Measurements from ENCODE around the gene SAMD4A.

SAMD4A gene

GRCh38 chr14:54669721-54670561, 103.0 kb downstream of the SAMD4A start:
- no peak for DNase-seq (ENCODE audit: low spot score)
- no peak overlapping the region for H3K27ac ChIP-seq

DNA sequence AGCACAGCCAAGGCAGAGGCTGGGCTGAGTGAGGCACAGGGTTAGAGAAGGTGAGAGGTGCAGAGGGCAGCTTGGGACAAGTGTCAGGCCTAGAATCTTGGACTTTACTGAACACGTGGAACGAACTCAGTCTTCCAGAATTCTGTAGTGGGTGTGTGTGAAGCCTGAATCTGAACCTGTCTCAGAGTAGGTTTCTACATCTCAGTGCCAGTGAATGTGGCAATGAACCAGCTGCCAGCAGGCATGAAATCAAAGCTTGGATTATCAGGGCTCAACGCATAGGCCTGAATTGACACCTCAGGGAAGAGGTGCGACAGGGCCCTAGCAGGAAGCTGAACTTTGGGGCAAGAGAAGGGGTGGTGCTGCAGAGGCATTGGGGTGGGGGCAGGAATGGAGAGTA, 104.6 kb downstream of the SAMD4A start:
- TF ChIP-seq, protein P1, sequence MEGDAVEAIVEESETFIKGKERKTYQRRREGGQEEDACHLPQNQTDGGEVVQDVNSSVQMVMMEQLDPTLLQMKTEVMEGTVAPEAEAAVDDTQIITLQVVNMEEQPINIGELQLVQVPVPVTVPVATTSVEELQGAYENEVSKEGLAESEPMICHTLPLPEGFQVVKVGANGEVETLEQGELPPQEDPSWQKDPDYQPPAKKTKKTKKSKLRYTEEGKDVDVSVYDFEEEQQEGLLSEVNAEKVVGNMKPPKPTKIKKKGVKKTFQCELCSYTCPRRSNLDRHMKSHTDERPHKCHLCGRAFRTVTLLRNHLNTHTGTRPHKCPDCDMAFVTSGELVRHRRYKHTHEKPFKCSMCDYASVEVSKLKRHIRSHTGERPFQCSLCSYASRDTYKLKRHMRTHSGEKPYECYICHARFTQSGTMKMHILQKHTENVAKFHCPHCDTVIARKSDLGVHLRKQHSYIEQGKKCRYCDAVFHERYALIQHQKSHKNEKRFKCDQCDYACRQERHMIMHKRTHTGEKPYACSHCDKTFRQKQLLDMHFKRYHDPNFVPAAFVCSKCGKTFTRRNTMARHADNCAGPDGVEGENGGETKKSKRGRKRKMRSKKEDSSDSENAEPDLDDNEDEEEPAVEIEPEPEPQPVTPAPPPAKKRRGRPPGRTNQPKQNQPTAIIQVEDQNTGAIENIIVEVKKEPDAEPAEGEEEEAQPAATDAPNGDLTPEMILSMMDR (IDR thresholded peaks at IDR 0.05): no peak
- H3K27ac ChIP-seq: no peak overlapping the region
- DNase-seq (ENCODE audit: low spot score): no peak
- H3K4me3 ChIP-seq: no peak overlapping the region

More at GRCh38 chr14:54669721-54670561, 103.0 kb downstream of the SAMD4A start:
- H3K4me3 ChIP-seq: no peak overlapping the region
- TF ChIP-seq, protein P1 (IDR thresholded peaks at IDR 0.05): no peak

DNA sequence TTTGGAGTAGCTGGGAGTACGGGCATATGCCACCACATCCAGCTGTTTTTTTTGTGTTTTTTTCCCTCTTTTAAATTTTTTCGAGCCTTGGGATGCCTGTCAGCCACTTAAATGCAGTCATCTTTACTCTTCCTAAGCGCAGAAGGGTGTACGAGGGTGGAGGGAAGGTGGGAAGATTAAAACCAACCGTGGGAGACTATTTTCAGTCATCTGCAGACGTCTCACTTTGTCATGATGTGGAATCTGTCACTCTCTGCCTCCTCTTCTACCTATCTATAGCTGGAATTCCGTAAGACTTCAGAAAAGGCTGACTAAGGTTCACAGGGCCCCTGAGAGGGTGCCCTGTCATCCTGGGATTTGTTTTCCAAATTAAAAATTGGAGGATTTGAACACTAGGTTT, 105.3 kb downstream of the SAMD4A start:
- TF ChIP-seq, protein P1 (IDR thresholded peaks at IDR 0.05): no peak
- no peak for DNase-seq (ENCODE audit: low spot score)
- Histone ChIP-seq H3K27ac (peak overlapping the region; percentile 41 to 86), H3K4me3 (no peak overlapping the region)

DNA sequence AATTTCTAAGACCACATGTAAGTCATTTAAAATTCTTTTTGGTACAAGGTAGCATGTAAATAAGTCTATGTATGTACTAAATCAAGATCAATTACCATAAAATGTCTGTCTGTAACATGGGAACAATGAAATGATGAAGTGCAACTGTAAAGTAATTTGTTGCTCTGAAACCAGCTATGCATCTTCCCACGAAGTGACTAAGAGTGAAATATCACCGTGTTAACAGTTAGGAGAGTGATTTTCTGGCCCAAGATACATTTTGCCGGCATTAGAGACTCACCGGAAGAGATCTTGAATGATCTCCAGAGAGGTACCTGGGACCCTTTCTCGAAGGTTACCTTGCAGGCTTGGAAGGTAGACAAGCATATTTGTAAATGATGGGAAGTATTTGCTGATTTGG, 105.8 kb downstream of the SAMD4A start:
- TF ChIP-seq, protein P1 (IDR thresholded peaks at IDR 0.05): no peak
- Histone ChIP-seq H3K27ac (peak overlapping the region; percentile 86 to 93), H3K4me3 (no peak overlapping the region)
- no peak for DNase-seq (ENCODE audit: low spot score)

GRCh38 chr14:54673193-54674045, 106.5 kb downstream of the SAMD4A start:
- Histone ChIP-seq H3K27ac (peak overlapping the region; percentile 86 to 93), H3K4me3 (peak overlapping the region; percentile 48)
- DNase-seq (ENCODE audit: low spot score): no peak
- TF ChIP-seq, protein P1 (IDR thresholded peaks at IDR 0.05): no peak

DNA sequence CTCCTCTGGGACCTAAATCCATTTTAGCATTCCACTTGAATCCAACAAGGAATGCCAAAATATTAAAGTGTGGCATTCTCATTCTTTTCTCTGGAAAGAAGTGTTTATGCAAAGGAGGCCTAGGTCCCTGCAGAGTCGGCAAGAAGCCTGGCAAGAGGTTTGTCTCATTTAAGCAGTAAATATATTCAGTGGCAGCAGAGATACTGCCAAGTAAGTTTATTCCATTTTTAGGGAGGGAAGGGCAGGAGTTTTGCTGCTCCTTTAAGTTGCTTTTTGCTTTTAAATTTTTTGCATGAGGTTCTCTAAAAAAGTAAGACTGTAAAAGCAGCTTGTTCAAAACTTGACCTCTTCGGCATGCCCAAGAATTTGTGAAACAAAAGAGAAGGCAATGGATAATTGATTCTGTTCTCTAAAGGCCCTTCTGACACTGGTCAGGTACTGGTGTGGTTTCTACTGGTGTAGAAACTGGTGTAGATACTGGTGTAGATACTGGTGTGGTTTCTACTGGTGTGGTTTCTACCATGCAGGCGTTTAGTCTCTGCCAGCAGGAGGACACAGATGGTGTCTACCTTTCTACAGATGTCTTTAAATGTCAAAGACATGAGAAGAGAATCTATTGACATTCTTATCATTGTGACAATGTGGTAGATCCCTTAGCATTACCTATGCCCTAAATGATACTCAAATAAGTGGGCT, 107.3 kb downstream of the SAMD4A start:
- H3K4me3 ChIP-seq: no peak overlapping the region
- peak overlapping the region; percentile 86 to 93 for H3K27ac ChIP-seq
- TF ChIP-seq, protein P1 (IDR thresholded peaks at IDR 0.05): no peak
- DNase-seq (ENCODE audit: low spot score): no peak

All from coronary artery (tissue), 2 donors.